ENCODE results near the gene POLD3.
A peak's percentile ranks its signal among the peaks of the same experiment; 100 is the strongest.

The POLD3 gene

GRCh38 chr11:74673693-74674360, 81.4 kb downstream of the POLD3 start:
- DNase-seq (ENCODE audit: low read depth) = no peak

GRCh38 chr11:74675761-74676160, 83.4 kb downstream of the POLD3 start:
- DNase-seq (ENCODE audit: low read depth) = no peak

- no peak for DNase-seq (ENCODE audit: low read depth)
Observed at GRCh38 chr11:74676596-74676995, 84.2 kb downstream of the POLD3 start.

- DNase-seq (ENCODE audit: low read depth) = no peak
Observed at GRCh38 chr11:74677131-74677530, 84.7 kb downstream of the POLD3 start.

GRCh38 chr11:74678041-74678440, 85.7 kb downstream of the POLD3 start:
- no peak for DNase-seq (ENCODE audit: low read depth)

- DNase-seq (ENCODE audit: low read depth) = no peak
Observed at GRCh38 chr11:74678591-74679512, 86.5 kb downstream of the POLD3 start.

GRCh38 chr11:74679513-74679865, 87.1 kb downstream of the POLD3 start:
- no peak for DNase-seq (ENCODE audit: low read depth)

GRCh38 chr11:74680035-74680671, 87.8 kb downstream of the POLD3 start:
- no peak for DNase-seq (ENCODE audit: low read depth)

GRCh38 chr11:74680703-74681531, 88.5 kb downstream of the POLD3 start:
- no peak for DNase-seq (ENCODE audit: low read depth)

GRCh38 chr11:74681686-74682651, 89.6 kb downstream of the POLD3 start:
- no peak for DNase-seq (ENCODE audit: low read depth)

GRCh38 chr11:74682731-74683278, 90.4 kb downstream of the POLD3 start:
- no peak for DNase-seq (ENCODE audit: low read depth)

GRCh38 chr11:74683279-74683871, 91.0 kb downstream of the POLD3 start:
- DNase-seq (ENCODE audit: low read depth) = peak; percentile 17

- DNase-seq (ENCODE audit: low read depth) = peak; percentile 34
Observed at GRCh38 chr11:74683941-74684481, 91.6 kb downstream of the POLD3 start.

- no peak for DNase-seq (ENCODE audit: low read depth)
Observed at GRCh38 chr11:74684661-74685060, 92.3 kb downstream of the POLD3 start.

GRCh38 chr11:74685338-74685737, 93.0 kb downstream of the POLD3 start:
- DNase-seq (ENCODE audit: low read depth) = no peak

GRCh38 chr11:74685905-74686304, 93.5 kb downstream of the POLD3 start:
- no peak for DNase-seq (ENCODE audit: low read depth)

GRCh38 chr11:74686792-74687191, 94.4 kb downstream of the POLD3 start:
- DNase-seq (ENCODE audit: low read depth) = peak; percentile 85

GRCh38 chr11:74687237-74688023, 95.0 kb downstream of the POLD3 start:
- DNase-seq (ENCODE audit: low read depth) = peak; percentile 52

GRCh38 chr11:74689666-74690065, 97.3 kb downstream of the POLD3 start:
- DNase-seq (ENCODE audit: low read depth) = peak; percentile 75
